Common myeloid progenitor, CD34-positive (primary cell): Measurements from ENCODE around the gene USP32.
A peak's percentile ranks its signal among the peaks of the same experiment; 100 is the strongest.

Experiments
- CTCF ChIA-PET: fragments of 350-600 bp; sonication (Branson Sonifier 250); formaldehyde crosslinking; loops from one replicate; lab custom pipeline; 2021; ENCODE audit warnings: antibody characterized with exemption; lab: Charles Lee
- POLR2A ChIA-PET: fragments of 350-600 bp; sonication (Branson Sonifier 250); formaldehyde crosslinking; loops from one replicate; lab custom pipeline; 2021; ENCODE audit warnings: antibody characterized with exemption; lab: Charles Lee
- DNase-seq, 3 donors: peaks; one replicate each; pipeline versions ENCODE4 v3.0.0 to v3.0.0-alpha.2; 2013
- H3K27ac ChIP-seq, 2 experiments: 1 replicate in 1 of 2; 2 replicates in 1 of 2; pipeline ENCODE4 v1.7.0; 2013; ENCODE audit warnings: inconsistent platforms in 2 of 2, low read length in 2 of 2, mild to moderate bottlenecking in 2 of 2, low read depth in 1 of 2, moderate library complexity in 1 of 2; ENCODE audit not compliant: severe bottlenecking in 2 of 2, insufficient read depth in 1 of 2, poor library complexity in 1 of 2
- H3K27me3 ChIP-seq, 5 experiments: replicated peaks in 2 of 5; 1 replicate in 3 of 5; 2 replicates in 2 of 5; pipeline versions ENCODE4 v1.6.1 to v1.7.0; 2013; ENCODE audit warnings: low read length in 4 of 5, mild to moderate bottlenecking in 2 of 5, moderate library complexity in 2 of 5, inconsistent platforms in 1 of 5; ENCODE audit not compliant: insufficient read depth in 5 of 5, control insufficient read depth in 4 of 5
- H3K36me3 ChIP-seq, 4 experiments: 1 replicate in 2 of 4; 2 replicates in 2 of 4; pipeline versions ENCODE4 v1.6.1 to v1.7.0; 2013; ENCODE audit warnings: low read length in 3 of 4, control low read depth in 1 of 4, mild to moderate bottlenecking in 1 of 4; ENCODE audit not compliant: control insufficient read depth in 4 of 4, insufficient read depth in 4 of 4
- H3K4me1 ChIP-seq, 4 experiments: 1 replicate in 3 of 4; 2 replicates in 1 of 4; pipeline versions ENCODE4 v1.6.1 to v1.7.1; 2013; ENCODE audit warnings: low read length in 3 of 4, mild to moderate bottlenecking in 3 of 4, control low read depth in 1 of 4, inconsistent platforms in 1 of 4, moderate library complexity in 1 of 4; ENCODE audit not compliant: control insufficient read depth in 4 of 4, insufficient read depth in 4 of 4; ENCODE audit errors: control extremely low read depth in 1 of 4
- H3K4me3 ChIP-seq, 7 experiments: 1 replicate in 4 of 7; 2 replicates in 3 of 7; pipeline versions ENCODE4 v1.5.1 to v1.7.0; 2013; ENCODE audit warnings: mild to moderate bottlenecking in 7 of 7, low read length in 6 of 7, moderate library complexity in 6 of 7, inconsistent platforms in 2 of 7, low read depth in 2 of 7, control low read depth in 1 of 7; ENCODE audit not compliant: insufficient read depth in 4 of 7, control insufficient read depth in 1 of 7; ENCODE audit errors: extremely low read depth in 1 of 7
- H3K9me3 ChIP-seq, 5 experiments: 1 replicate in 4 of 5; 2 replicates in 1 of 5; pipeline versions ENCODE4 v1.6.1 to v1.7.1; 2013; ENCODE audit warnings: low read length in 4 of 5, mild to moderate bottlenecking in 2 of 5, inconsistent platforms in 1 of 5, low read depth in 1 of 5, moderate library complexity in 1 of 5; ENCODE audit not compliant: control insufficient read depth in 4 of 5, insufficient read depth in 2 of 5; ENCODE audit errors: control extremely low read depth in 1 of 5
- WGBS: methylation state at CpG from one replicate; pipeline ENCODE4 v1.1.5; 2013; ENCODE audit not compliant: insufficient coverage; 5-methylcytosine and 5-hydroxymethylcytosine counted together

The USP32 gene

DNA sequence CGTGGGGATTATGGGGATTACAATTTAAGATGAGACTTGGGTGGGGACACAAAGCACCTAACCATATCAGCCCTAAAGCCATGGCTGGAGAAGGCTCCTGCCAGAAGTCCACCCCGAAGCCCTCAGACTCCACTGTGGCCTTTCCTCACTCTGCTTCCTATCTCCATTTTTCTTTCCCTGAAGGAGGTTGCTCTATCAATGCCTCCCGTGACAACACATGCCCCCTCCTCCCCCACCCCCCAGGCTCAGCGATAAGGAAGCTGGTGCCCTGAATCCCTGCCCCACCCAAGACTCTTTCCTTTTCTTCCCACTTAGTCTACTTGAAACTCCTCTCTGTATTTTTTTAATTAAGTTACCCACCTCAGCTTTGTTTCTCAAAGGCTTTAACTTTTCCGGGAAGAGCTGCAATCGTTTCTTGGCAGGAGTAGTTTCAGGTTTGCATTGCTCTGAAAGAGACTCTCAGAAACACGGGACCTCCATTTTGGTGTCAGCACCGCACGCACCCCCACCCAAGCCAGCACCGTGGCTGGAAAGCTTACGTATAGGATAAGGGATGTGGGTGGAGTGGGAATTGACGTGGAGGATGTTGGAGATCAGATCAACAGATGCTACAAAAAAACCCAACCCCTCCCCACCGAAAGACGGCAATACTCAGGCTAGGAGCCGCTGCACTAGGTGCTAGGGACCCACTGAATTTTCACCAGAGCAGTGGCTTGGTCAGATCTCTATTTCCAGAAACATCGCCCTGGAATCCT lies 257.4 kb downstream of the USP32 start:
- H3K36me3 ChIP-seq = peaks cover 0 to 6% (median 0%) of the 10 kb centered on the region in 4 experiments
- 16% methylated on average over 6 of the region's 16 CpGs for WGBS
- peaks cover 0 to 34% (median 15%) of the 10 kb centered on the region in 5 experiments for H3K27me3 ChIP-seq
- no peaks in the 10 kb centered on the region for H3K9me3 ChIP-seq
- DNase-seq = peak; percentile 49 to 70 (median 66)
- H3K4me3 ChIP-seq = peak overlapping the region; percentile 37 to 91 (median 77)
- H3K4me1 ChIP-seq = peaks cover 7 to 24% (median 22%) of the 10 kb centered on the region in 4 experiments
- H3K27ac ChIP-seq = peak overlapping the region in 1 of 2 experiments; percentile 29
- POLR2A ChIA-PET = no interaction called here
- CTCF ChIA-PET = no interaction called here

DNA sequence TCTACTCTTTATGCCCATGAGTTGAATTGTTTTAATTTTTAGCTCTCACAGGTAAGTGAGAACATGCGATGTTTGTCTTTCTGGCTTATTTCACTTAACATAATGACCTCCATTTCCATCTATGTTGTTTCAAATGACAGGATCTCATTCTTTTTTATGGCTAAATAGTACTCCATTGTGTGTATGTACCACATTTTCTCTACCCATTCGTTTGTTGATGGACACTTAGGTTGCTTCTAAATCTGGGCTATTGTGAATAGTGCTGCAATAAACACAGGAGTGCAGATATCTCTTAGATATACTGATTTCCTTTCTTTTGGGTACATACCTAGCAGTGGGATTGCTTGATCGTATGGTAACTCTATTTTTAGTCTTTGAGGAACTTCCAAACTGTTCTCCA lies 261.5 kb downstream of the USP32 start:
- CTCF ChIA-PET = interaction anchor here (1.1 kb wide), 1 partner anchor 11 kb away, joined by 3 read pairs; no protein-coding TSS in a partner anchor
- Histone ChIP-seq H3K36me3 (peaks cover 0 to 6% (median 0%) of the 10 kb centered on the region in 4 experiments), H3K4me1 (peaks cover 7 to 15% (median 13%) of the 10 kb centered on the region in 4 experiments), H3K27ac (no peak overlapping the region), H3K9me3 (no peaks in the 10 kb centered on the region), H3K4me3 (no peak overlapping the region), H3K27me3 (peaks cover 0 to 3% (median 0%) of the 10 kb centered on the region in 5 experiments)
- no CpG with 5 or more reads among the region's 3 CpGs for WGBS
- POLR2A ChIA-PET = no interaction called here
- no peak for DNase-seq

DNA sequence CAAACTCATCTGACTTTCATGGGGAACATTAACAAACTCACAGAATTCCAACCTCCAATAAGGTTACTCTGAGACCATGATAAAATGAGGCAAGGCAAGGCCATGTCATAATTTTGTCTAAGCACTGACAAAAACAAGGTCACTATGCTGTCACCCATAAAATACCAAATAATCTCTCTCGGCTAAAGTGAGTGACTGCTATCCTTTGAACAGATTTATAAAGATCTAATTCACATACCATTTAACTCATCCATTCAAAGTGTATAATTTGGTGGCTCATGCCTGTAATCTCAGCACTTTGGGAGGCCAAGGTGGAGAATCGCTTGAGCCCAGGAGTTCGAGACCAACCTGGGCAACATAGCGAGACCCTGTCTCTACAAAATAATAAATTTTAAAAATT lies 262.8 kb downstream of the USP32 start:
- Histone ChIP-seq H3K4me3 (no peak overlapping the region), H3K27me3 (peaks cover 0 to 3% (median 0%) of the 10 kb centered on the region in 5 experiments), H3K27ac (no peak overlapping the region), H3K36me3 (peaks cover 0 to 6% (median 0%) of the 10 kb centered on the region in 4 experiments), H3K4me1 (peaks cover 0 to 2% (median under 1%) of the 10 kb centered on the region in 4 experiments), H3K9me3 (no peaks in the 10 kb centered on the region)
- CTCF ChIA-PET = interaction anchor here (0.8 to 1.1 kb wide), 3 partner anchors 9 to 13 kb away, joined by 3 read pairs; no protein-coding TSS in a partner anchor
- DNase-seq = no peak
- 95% methylated on average over 4 of the region's 4 CpGs for WGBS
- POLR2A ChIA-PET = interaction anchor here (0.7 kb wide), 1 partner anchor 31 kb away, joined by 3 read pairs; no protein-coding TSS in a partner anchor
